ENCODE data around the gene TRAF3IP3.

DNA sequence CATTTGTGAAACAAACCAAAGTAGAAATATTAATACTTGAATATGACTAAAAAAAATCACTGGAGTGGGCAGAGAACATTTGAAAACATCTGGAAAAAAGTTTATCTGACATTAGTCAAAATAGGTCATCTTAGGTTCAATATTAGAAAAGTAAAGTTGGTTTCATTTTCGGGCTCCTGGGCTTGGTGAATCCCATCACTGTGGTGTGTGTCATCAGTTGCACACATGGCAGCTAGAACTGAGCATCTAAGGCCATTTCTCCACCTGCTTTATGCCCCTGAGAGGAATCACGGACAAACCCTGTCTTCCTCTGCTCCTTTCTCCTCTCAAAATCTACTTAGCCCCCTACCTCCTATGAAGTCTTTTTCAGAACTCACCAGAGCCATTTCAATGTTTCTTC is 45.8 kb upstream of the TRAF3IP3 start:
- TF ChIP-seq, protein P1, sequence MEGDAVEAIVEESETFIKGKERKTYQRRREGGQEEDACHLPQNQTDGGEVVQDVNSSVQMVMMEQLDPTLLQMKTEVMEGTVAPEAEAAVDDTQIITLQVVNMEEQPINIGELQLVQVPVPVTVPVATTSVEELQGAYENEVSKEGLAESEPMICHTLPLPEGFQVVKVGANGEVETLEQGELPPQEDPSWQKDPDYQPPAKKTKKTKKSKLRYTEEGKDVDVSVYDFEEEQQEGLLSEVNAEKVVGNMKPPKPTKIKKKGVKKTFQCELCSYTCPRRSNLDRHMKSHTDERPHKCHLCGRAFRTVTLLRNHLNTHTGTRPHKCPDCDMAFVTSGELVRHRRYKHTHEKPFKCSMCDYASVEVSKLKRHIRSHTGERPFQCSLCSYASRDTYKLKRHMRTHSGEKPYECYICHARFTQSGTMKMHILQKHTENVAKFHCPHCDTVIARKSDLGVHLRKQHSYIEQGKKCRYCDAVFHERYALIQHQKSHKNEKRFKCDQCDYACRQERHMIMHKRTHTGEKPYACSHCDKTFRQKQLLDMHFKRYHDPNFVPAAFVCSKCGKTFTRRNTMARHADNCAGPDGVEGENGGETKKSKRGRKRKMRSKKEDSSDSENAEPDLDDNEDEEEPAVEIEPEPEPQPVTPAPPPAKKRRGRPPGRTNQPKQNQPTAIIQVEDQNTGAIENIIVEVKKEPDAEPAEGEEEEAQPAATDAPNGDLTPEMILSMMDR (IDR thresholded peaks at IDR 0.05): no peak
- TF ChIP-seq POLR2A (IDR thresholded peaks at IDR 0.05): no peak

Data from right lobe of liver (tissue), 4 donors.